ENCODE results near the gene LTBR.

LTBR gene

DNA sequence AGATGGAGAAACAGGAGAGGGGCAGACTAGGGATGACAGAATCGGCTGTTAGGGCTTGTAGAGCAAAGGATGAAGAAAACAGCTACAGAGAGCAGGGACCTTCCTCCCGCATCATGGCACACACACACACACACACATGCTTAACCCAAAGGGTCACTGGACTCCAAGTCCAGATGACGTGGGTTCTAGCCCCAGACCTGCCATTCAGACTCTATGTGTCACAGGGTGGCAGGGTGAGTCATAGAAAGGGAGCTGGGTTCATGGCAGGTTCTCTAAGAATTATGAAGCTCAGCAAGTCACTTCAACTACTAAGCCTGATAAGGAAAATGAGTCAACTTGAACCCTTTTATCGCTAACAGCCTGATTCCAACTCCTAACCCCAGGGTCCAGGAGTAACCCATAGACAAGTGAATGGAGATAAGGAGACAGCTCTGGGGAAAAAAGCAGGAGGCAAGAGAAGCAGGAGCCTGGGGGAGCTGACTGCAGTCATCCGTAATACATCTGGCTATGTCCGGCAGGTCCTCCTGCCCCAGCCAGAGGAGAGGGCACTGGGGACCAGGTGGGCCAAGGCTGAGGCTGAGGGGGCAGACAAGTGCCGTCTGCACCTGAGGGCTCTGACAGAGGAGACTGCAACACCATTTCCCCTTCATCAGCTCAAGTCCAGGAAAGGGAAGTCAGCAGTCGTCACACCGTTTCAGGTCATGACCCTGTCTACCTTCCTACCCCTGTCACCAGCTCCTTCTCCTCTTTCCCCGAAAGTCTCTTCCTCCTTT, 38.5 kb upstream of the LTBR start:
- H3K4me1 ChIP-seq (ENCODE audit: control insufficient read depth, insufficient read depth, low read length) = peaks cover 2% of the 10 kb centered on the region; the same call in 1 of the 2 replicates
- H3K4me3 ChIP-seq (ENCODE audit: low read depth, low read length) = no peak overlapping the region
- CTCF ChIA-PET = interaction anchor here (0.5 to 2.1 kb wide), 7 partner anchors 10 to 761 kb away, joined by 3 to 6 read pairs (median 4); partner anchors contain the start of gene SCNN1A
- POLR2A ChIA-PET = interaction anchor here (0.8 to 2.0 kb wide), 8 partner anchors 9 to 189 kb away, joined by 3 to 26 read pairs (median 4); partner anchors contain the start of genes GAPDH and MRPL51
- H3K27ac ChIP-seq (ENCODE audit: extremely low read depth, low read depth, low read length) = no peak overlapping the region
- no peaks in the 10 kb centered on the region for H3K9me3 ChIP-seq (ENCODE audit: control insufficient read depth, insufficient read depth, low read depth, low read length)
- H3K36me3 ChIP-seq (ENCODE audit: control insufficient read depth in 2 of 2, insufficient read depth in 1 of 2, low read length in 2 of 2) = no peaks in the 10 kb centered on the region
- TF ChIP-seq ZNF544 (tag by site-specific recombination; IDR thresholded peaks at IDR 0.05) (no peak), ZFP37 (tag by site-specific recombination; IDR thresholded peaks at IDR 0.05) (no peak), ZNF146 (tag by site-specific recombination; IDR thresholded peaks at IDR 0.05) (no peak), TRIM28 (IDR thresholded peaks at IDR 0.05; ENCODE audit: borderline replicate concordance, low read length) (no peak; the same call in 1 of the 2 replicates), MZF1 (tag by site-specific recombination; IDR thresholded peaks at IDR 0.05; ENCODE audit: borderline replicate concordance) (no peak), ZNF629 (tag by site-specific recombination; IDR thresholded peaks at IDR 0.05) (peak; percentile 87), ZBTB21 (tag by site-specific recombination; IDR thresholded peaks at IDR 0.05) (peak; percentile 69), ZNF10 (tag by site-specific recombination; IDR thresholded peaks at IDR 0.05) (peak; percentile 92), OSR2 (tag by site-specific recombination; IDR thresholded peaks at IDR 0.05) (0 out of 2 replicates have a peak, but pooled peaks have one; percentile 20), ZNF37A (tag by site-specific recombination; IDR thresholded peaks at IDR 0.05) (no peak), ZNF654 (tag by site-specific recombination; IDR thresholded peaks at IDR 0.05; ENCODE audit: low read depth) (no peak), ZNF560 (tag by site-specific recombination; IDR thresholded peaks at IDR 0.05; ENCODE audit: borderline replicate concordance) (no peak), ZNF132 (tag by site-specific recombination; IDR thresholded peaks at IDR 0.05; ENCODE audit: borderline replicate concordance) (no peak), RBAK (tag by site-specific recombination; IDR thresholded peaks at IDR 0.05) (no peak), ZNF121 (tag by site-specific recombination; IDR thresholded peaks at IDR 0.05) (no peak), GFI1B (tag by site-specific recombination; IDR thresholded peaks at IDR 0.05) (peak; percentile 19; the same call in 1 of the 2 replicates), ZNF366 (tag by site-specific recombination; conservative IDR thresholded peaks at IDR 0.05) (peak; percentile 55; the same call in 1 of the 2 replicates), ZNF530 (tag by site-specific recombination; IDR thresholded peaks at IDR 0.05; ENCODE audit: low read depth) (no peak), ZNF112 (tag by site-specific recombination; IDR thresholded peaks at IDR 0.05) (no peak), BCL11A (tag by site-specific recombination; IDR thresholded peaks at IDR 0.05; ENCODE audit: low read depth) (peak; percentile 28; the same call in 1 of the 2 replicates), ZNF324 (tag by site-specific recombination; IDR thresholded peaks at IDR 0.05) (0 out of 2 replicates have a peak, but pooled peaks have one; percentile 23), ZIC2 (tag by site-specific recombination; IDR thresholded peaks at IDR 0.05) (peak; percentile 64), ZEB2 (tag by site-specific recombination; IDR thresholded peaks at IDR 0.05) (0 out of 2 replicates have a peak, but pooled peaks have one; percentile 31), ZNF114 (tag by site-specific recombination; IDR thresholded peaks at IDR 0.05) (no peak)
- TF ChIP-seq, protein P1, sequence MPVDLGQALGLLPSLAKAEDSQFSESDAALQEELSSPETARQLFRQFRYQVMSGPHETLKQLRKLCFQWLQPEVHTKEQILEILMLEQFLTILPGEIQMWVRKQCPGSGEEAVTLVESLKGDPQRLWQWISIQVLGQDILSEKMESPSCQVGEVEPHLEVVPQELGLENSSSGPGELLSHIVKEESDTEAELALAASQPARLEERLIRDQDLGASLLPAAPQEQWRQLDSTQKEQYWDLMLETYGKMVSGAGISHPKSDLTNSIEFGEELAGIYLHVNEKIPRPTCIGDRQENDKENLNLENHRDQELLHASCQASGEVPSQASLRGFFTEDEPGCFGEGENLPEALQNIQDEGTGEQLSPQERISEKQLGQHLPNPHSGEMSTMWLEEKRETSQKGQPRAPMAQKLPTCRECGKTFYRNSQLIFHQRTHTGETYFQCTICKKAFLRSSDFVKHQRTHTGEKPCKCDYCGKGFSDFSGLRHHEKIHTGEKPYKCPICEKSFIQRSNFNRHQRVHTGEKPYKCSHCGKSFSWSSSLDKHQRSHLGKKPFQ (tag by site-specific recombination; IDR thresholded peaks at IDR 0.05) = no peak
- TF ChIP-seq, protein P2, sequence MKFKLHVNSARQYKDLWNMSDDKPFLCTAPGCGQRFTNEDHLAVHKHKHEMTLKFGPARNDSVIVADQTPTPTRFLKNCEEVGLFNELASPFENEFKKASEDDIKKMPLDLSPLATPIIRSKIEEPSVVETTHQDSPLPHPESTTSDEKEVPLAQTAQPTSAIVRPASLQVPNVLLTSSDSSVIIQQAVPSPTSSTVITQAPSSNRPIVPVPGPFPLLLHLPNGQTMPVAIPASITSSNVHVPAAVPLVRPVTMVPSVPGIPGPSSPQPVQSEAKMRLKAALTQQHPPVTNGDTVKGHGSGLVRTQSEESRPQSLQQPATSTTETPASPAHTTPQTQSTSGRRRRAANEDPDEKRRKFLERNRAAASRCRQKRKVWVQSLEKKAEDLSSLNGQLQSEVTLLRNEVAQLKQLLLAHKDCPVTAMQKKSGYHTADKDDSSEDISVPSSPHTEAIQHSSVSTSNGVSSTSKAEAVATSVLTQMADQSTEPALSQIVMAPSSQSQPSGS (tag by site-specific recombination; IDR thresholded peaks at IDR 0.05; ENCODE audit: low read depth) = 0 out of 2 replicates have a peak, but pooled peaks have one; percentile 44
- TF ChIP-seq, protein P3, sequence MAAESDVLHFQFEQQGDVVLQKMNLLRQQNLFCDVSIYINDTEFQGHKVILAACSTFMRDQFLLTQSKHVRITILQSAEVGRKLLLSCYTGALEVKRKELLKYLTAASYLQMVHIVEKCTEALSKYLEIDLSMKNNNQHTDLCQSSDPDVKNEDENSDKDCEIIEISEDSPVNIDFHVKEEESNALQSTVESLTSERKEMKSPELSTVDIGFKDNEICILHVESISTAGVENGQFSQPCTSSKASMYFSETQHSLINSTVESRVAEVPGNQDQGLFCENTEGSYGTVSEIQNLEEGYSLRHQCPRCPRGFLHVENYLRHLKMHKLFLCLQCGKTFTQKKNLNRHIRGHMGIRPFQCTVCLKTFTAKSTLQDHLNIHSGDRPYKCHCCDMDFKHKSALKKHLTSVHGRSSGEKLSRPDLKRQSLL (tag by site-specific recombination; IDR thresholded peaks at IDR 0.05) = no peak
- TF ChIP-seq, protein P4, sequence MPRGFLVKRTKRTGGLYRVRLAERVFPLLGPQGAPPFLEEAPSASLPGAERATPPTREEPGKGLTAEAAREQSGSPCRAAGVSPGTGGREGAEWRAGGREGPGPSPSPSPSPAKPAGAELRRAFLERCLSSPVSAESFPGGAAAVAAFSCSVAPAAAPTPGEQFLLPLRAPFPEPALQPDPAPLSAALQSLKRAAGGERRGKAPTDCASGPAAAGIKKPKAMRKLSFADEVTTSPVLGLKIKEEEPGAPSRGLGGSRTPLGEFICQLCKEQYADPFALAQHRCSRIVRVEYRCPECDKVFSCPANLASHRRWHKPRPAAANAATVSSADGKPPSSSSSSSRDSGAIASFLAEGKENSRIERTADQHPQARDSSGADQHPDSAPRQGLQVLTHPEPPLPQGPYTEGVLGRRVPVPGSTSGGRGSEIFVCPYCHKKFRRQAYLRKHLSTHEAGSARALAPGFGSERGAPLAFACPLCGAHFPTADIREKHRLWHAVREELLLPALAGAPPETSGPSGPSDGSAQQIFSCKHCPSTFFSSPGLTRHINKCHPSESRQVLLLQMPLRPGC (tag by site-specific recombination; IDR thresholded peaks at IDR 0.05) = peak; percentile 32; the same call in 1 of the 2 replicates
- TF ChIP-seq, protein P5, sequence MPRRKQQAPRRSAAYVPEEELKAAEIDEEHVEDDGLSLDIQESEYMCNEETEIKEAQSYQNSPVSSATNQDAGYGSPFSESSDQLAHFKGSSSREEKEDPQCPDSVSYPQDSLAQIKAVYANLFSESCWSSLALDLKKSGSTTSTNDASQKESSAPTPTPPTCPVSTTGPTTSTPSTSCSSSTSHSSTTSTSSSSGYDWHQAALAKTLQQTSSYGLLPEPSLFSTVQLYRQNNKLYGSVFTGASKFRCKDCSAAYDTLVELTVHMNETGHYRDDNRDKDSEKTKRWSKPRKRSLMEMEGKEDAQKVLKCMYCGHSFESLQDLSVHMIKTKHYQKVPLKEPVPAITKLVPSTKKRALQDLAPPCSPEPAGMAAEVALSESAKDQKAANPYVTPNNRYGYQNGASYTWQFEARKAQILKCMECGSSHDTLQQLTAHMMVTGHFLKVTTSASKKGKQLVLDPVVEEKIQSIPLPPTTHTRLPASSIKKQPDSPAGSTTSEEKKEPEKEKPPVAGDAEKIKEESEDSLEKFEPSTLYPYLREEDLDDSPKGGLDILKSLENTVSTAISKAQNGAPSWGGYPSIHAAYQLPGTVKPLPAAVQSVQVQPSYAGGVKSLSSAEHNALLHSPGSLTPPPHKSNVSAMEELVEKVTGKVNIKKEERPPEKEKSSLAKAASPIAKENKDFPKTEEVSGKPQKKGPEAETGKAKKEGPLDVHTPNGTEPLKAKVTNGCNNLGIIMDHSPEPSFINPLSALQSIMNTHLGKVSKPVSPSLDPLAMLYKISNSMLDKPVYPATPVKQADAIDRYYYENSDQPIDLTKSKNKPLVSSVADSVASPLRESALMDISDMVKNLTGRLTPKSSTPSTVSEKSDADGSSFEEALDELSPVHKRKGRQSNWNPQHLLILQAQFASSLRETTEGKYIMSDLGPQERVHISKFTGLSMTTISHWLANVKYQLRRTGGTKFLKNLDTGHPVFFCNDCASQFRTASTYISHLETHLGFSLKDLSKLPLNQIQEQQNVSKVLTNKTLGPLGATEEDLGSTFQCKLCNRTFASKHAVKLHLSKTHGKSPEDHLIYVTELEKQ (tag by site-specific recombination; IDR thresholded peaks at IDR 0.05; ENCODE audit: borderline replicate concordance) = 0 out of 2 replicates have a peak, but pooled peaks have one; percentile 8
